Adrenal gland (tissue), 12 donors: ENCODE measurements around the gene PRELID1. TPM values are rescaled to one million over a fixed set of nuclear protein-coding genes. Genes with fewer than 3 reads are reported as not detected.

Experiments used
- DNase-seq, 7 donors: peaks; one replicate each; pipeline ENCODE4 v3.0.0-alpha.2; 2019 to 2020
- H3K27ac ChIP-seq, 5 donors: fragments of 200-600 bp; sonication (generic) in 4 of 5; 1 replicate in 3 of 5; 2 replicates in 2 of 5; pipeline versions ENCODE4 v1.5.1 to v1.8.0; 2016 to 2020; ENCODE audit warnings: mild to moderate bottlenecking in 1 of 5
- H3K27me3 ChIP-seq: fragments of 200-600 bp; 2 replicates; pipeline ENCODE4 v1.8.0; 2021
- H3K36me3 ChIP-seq, 2 donors: fragments of 200-600 bp; replicated peaks in 1 of 2; 1 replicate in 1 of 2; 2 replicates in 1 of 2; pipeline versions ENCODE4 v1.5.1 to v1.8.0; 2018 to 2022
- H3K4me1 ChIP-seq, 2 donors: fragments of 200-600 bp; replicated peaks in 1 of 2; 1 replicate in 1 of 2; 2 replicates in 1 of 2; pipeline versions ENCODE4 v1.5.1 to v1.8.0; 2018 to 2021
- H3K4me3 ChIP-seq, 4 donors: fragments of 200-600 bp; sonication (generic) in 3 of 4; one replicate each; pipeline ENCODE4 v1.5.1; 2016 to 2018
- H3K9me3 ChIP-seq, 3 donors: fragments of 200-600 bp; sonication (generic) in 1 of 3; replicated peaks in 1 of 3; 1 replicate in 2 of 3; 2 replicates in 1 of 3; pipeline versions ENCODE4 v1.5.1 to v1.8.0; 2016 to 2021
- CTCF ChIP-seq, 6 experiments: fragments of 450-650 bp in 4 of 6; fragments of 200-600 bp in 2 of 6; sonication (generic) in 1 of 6; IDR thresholded peaks; 1 replicate in 5 of 6; 2 replicates in 1 of 6; pipeline versions ENCODE4 v1.5.1 to v1.8.0; 2016 to 2021; ENCODE audit warnings: antibody characterized with exemption in 6 of 6, mild to moderate bottlenecking in 2 of 6, moderate library complexity in 1 of 6
- POLR2A ChIP-seq, 2 donors: fragments of 450-650 bp; IDR thresholded peaks; one replicate each; pipeline ENCODE4 v1.6.1; 2017; ENCODE audit warnings: antibody characterized with exemption in 2 of 2, mild to moderate bottlenecking in 2 of 2, moderate library complexity in 1 of 2
- WGBS, 4 donors: extraction: QIAGEN DNeasy Blood & Tissue Kit in 2 of 4; methylation state at CpG; one replicate each; pipeline versions ENCODE4 v1.1.5 to v1.1.7; 2013 to 2017; 5-methylcytosine and 5-hydroxymethylcytosine counted together
- intact Hi-C, 2 donors: fragments of 100-400 bp; cut with DNase I; formaldehyde crosslinking; loops; one replicate each; pipeline versions ENCODE4 v1.14.1 to v1.15.0; 2022 to 2023
- polyA plus RNA-seq, 3 donors: library from polyadenylated mRNA; stranded (reverse); fragments of 200-250 nt in 2 of 3; fragments of 350-450 nt in 1 of 3; fragmentation: Illumina TruSeq in 1 of 3; extraction: RNeasy Lipid Tissue Mini Kit (QIAGEN cat#74804) in 1 of 3; gene quantifications; one replicate each; pipeline ENCODE4 v1.2.3, GENCODE V29; 2013 to 2014
- total RNA-seq, 9 donors: library from RNA; depleted of rRNA in 4 of 9; stranded (reverse); fragments of >200 nt in 4 of 9; fragments of 120-200 nt in 1 of 9; fragmentation: NEBNext Ultra II Directional in 1 of 9; extraction: Animal tissue kit (Norgen Biotek cat#: 25700) in 1 of 9; gene quantifications; one replicate each; pipeline versions ENCODE4 v1.1.0 to v1.2.4, GENCODE V29; 2013 to 2023
- donor health status: healthy with polysubstance abuse.
- donor health status: Bipolar disorder and iron deficiency.
- donor health status: DM: yes; HTN: yes; CAD: no.
- donor health status: DM: no; HTN: no; CAD: no.
- donor health status: DM: no; HTN: no; CAD: no.
- donor health status: DM: yes; HTN: yes; CAD: no.

The PRELID1 gene
- total and polyA plus RNA-seq, 12 donors, result 52.3 to 217 (median 122) TPM

DNA sequence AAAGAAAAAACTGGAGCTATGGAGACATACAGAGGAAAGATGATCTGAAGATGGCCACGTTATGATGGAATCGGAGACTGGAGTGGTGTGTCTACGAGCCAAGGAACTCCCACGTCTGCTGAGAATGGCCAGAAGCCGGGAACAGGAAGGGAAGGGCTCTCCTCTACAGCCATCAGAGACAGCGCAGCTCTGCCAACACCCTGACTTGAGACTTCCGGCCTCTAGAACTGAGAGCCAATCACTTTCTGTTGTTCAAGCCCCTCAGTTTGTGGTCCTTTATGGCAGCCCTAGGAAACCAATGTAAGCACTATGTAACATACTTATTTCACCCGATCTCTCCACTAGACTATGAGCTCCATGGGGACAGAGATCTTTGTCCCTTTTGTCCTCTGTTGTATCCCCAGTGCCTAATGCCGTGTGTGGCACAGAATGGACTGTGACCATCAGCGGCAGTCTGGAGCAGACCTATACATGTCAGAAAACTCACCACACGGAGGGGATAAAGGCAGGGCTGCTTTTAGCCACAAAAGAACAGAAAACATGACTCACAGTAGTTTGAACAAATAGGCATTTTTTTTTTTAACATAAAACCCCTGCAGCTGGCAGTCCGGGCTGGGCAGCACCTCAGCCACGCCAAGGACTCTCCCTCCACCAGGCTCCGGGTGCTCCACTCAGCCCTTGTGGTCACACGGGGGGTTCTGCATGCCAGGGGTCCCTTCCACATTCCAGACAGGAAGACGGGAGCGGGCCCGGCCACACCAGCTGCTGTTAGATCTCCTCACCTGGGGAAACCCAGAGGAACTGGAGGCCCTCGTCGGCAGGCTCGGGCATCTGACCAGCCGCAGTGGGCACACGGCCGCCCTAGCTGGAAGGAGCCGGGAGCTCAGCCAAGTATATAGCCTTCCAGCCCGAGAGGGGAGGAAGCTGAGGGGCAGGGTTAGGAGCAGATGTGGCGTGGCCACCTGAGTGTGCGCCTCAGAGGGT is 24.2 kb downstream of the PRELID1 start:
- 76 to 82% (median 78%) methylated on average over 23 to 28 of the region's 28 CpGs for WGBS, 4 donors

DNA sequence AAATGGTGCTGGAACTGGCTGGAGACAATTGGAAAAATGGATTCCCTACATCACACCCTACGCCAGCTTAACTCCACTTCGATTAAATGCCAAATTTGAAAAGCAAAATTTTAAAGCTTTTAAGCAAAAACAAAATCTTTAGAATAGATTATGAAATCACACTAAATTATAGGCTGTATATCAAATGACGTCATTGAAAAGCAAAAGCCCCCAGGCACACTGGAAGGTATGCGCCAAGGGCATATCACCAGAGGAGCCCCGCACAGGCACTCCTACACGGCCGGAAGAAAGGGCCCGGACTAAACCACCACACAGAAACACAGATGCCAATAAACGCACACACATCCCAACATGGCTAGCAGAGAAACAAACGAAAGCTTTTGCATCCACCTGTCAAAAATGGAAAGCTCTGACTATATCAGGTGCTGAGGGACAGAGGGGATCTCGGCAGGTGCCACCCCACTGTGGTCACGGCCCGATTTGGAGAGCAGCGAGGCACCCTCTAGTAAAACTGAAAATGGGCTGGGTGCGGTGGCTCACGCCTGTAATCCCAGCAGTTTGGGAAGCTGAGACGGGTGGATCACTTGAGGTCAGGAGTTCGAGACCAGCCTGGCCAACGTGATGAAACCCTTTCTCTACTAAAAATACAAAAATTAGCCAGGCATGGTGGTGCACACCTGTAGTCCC is 25.1 kb downstream of the PRELID1 start:
- no peaks in the 10 kb centered on the region for H3K4me1 ChIP-seq

More for the DNA sequence above, 24.2 kb downstream of the PRELID1 start:
- peak overlapping the region in 1 of 5 donors; percentile 16 for H3K27ac ChIP-seq
- no peaks in the 10 kb centered on the region for H3K27me3 ChIP-seq
- TF ChIP-seq CTCF (IDR thresholded peaks at IDR 0.05) (no peak), POLR2A (IDR thresholded peaks at IDR 0.05) (no peak)
- no peaks in the 10 kb centered on the region for H3K4me1 ChIP-seq
- no peaks in the 10 kb centered on the region for H3K9me3 ChIP-seq
- H3K4me3 ChIP-seq, result no peak overlapping the region
- DNase-seq, result no peak
- intact Hi-C loops, result no loop called here
- peaks cover 0 to 32% of the 10 kb centered on the region in 2 donors for H3K36me3 ChIP-seq

GRCh38 chr5:177329883-177330282 is 26.3 kb downstream of the PRELID1 start:
- H3K27ac ChIP-seq, result no peak overlapping the region
- DNase-seq, result no peak
- no peak for TF ChIP-seq POLR2A (IDR thresholded peaks at IDR 0.05)
- intact Hi-C loops, result no loop called here
- no peak overlapping the region for H3K4me3 ChIP-seq
- no peaks in the 10 kb centered on the region for H3K4me1 ChIP-seq
- WGBS, 4 donors, result 87 to 91% (median 90%) methylated on average over 3 to 6 of the region's 6 CpGs
- no peaks in the 10 kb centered on the region for H3K9me3 ChIP-seq
- peaks cover 0 to 53% of the 10 kb centered on the region in 2 donors for H3K36me3 ChIP-seq
- H3K27me3 ChIP-seq, result no peaks in the 10 kb centered on the region

More for the DNA sequence above, 25.1 kb downstream of the PRELID1 start:
- H3K27me3 ChIP-seq, result no peaks in the 10 kb centered on the region
- intact Hi-C loops, result no loop called here
- no peak overlapping the region for H3K27ac ChIP-seq
- no peak overlapping the region for H3K4me3 ChIP-seq
- H3K9me3 ChIP-seq, result no peaks in the 10 kb centered on the region
- WGBS, 4 donors, result 89 to 95% (median 92%) methylated on average over 19 of the region's 19 CpGs
- DNase-seq, result no peak
- peaks cover 0 to 41% of the 10 kb centered on the region in 2 donors for H3K36me3 ChIP-seq
- TF ChIP-seq POLR2A (IDR thresholded peaks at IDR 0.05) (no peak), CTCF (IDR thresholded peaks at IDR 0.05) (no peak)

GRCh38 chr5:177330991-177331842 is 27.6 kb downstream of the PRELID1 start:
- Histone ChIP-seq H3K36me3 (peaks cover 0 to 66% of the 10 kb centered on the region in 2 donors), H3K4me3 (no peak overlapping the region), H3K9me3 (no peaks in the 10 kb centered on the region), H3K27ac (no peak overlapping the region), H3K27me3 (no peaks in the 10 kb centered on the region), H3K4me1 (no peaks in the 10 kb centered on the region)
- intact Hi-C loops, result no loop called here
- 79 to 85% (median 81%) methylated on average over 17 to 27 of the region's 27 CpGs for WGBS, 4 donors
- TF ChIP-seq CTCF (IDR thresholded peaks at IDR 0.05), result no peak
- no peak for TF ChIP-seq POLR2A (IDR thresholded peaks at IDR 0.05)
- DNase-seq, result no peak
